UCSD-AML1 (cell line): ENCODE data around the gene EIF4E2.
A peak's percentile ranks its signal among the peaks of the same experiment; 100 is the strongest.

ENCODE experiments used
- DNase-seq: peaks from one replicate; lab custom pipeline; 2025; ENCODE audit not compliant: unreplicated experiment; lab: John Stamatoyannopoulos, UW

The EIF4E2 gene

DNA sequence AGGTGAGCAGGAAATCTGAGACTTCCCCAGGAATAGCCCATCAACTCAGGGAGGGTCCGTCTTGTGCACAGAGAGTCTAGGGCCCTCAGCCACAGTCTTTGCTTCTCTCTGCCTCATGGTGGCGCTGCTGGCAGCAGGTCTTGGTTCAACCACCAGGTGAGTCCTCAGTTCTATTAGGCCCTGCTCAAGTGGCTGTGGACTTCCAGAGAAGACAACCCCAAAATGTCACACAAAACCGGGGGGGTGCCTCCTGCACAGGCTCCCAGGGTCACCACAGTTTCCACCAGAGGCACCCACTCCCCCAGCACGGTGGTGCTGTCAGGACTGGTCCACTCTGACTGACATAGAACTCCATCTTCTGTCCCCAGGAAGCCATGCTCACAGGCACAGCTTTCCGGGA is 13.4 kb upstream of the EIF4E2 start:
- DNase-seq = no peak

DNA sequence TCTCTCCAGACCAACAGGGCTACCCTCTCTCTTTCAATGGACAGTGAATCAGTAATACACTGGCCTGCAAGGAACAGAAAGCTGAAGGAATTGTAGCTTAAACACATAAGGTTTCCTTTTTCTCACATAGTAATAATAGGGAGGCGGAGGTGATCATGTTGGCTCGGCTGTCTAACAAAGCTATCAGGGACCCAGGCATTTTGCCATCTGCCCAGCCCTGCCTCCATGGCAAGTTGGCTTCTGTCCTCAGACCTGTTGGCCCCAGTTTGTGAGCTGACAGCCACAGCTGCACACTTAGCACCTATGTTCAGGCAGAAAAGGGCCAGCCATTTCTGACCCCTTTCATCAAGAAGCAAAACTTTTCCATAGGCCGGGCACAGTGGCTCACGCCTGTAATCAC is 13.0 kb upstream of the EIF4E2 start:
- no peak for DNase-seq

GRCh38 chr2:232538671-232539070 is 11.8 kb upstream of the EIF4E2 start:
- DNase-seq = peak; percentile 51

GRCh38 chr2:232539298-232540231 is 10.9 kb upstream of the EIF4E2 start, which contains the start of gene CHRNG:
Gene CHRNG (plus strand): TSS chr2:232539692. CDS start chr2:232539748, 56 bp downstream.
- DNase-seq = no peak

DNA sequence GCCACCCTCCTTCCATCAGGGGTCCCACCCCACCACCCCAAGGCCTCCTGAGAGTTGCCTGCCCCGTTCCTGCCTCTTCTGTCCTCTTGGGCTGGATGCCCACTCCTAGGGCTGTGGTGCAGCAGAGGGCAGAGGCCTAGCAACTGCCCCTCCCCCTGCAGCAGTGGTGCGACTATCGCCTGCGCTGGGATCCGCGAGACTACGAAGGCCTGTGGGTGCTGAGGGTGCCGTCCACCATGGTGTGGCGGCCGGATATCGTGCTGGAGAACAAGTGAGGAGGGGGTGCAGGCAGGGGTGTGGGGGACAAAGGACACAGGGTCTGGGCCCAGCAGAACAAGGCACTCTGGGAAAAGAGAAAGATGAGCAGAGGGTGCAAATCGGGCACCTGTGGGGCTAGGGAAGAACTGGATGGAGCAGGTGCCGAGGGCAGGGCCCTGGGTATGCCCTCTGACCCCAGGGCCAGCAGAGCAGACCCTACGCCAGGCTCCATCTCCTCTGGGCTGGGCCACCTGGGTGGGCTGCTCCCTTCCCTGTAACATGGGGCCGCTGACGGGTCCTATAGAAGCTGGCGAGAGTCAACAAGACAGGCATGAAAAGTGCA is 9.9 kb upstream of the EIF4E2 start:
- no peak for DNase-seq

DNA sequence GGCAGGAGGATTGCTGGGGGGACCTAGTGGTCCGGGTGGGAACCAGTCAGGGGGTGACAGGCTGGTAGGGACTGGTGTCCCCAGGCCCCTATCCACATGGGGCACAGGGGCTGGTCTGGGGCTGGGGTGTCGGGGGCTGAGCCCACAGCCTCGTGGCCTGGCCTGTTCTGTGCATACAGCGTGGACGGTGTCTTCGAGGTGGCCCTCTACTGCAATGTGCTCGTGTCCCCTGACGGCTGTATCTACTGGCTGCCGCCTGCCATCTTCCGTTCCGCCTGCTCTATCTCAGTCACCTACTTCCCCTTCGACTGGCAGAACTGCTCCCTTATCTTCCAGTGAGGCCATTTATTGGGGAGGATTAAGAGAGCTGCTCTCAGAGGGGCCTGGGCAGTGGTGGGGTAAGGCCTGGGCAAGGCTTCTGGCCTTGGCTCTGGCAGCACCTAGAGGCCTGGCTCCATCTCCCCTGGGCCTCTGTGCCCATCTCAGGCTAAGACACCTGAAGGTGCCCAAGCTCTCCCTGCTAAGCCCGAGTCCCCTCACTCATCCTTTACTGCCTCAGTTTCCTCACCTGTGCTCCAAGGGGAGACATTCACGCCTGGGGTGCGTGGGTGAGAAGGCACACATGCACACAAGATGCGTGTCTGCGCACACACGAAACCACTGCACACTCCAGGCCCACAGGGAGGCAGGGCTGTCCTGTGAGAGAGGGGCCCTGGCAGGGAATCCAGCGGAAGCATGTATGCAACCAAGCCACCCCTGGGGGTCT is 9.1 kb upstream of the EIF4E2 start:
- peak; percentile 27 for DNase-seq

- no peak for DNase-seq
These were observed 8.4 kb upstream of the EIF4E2 start for GRCh38 chr2:232541961-232542714.

DNA sequence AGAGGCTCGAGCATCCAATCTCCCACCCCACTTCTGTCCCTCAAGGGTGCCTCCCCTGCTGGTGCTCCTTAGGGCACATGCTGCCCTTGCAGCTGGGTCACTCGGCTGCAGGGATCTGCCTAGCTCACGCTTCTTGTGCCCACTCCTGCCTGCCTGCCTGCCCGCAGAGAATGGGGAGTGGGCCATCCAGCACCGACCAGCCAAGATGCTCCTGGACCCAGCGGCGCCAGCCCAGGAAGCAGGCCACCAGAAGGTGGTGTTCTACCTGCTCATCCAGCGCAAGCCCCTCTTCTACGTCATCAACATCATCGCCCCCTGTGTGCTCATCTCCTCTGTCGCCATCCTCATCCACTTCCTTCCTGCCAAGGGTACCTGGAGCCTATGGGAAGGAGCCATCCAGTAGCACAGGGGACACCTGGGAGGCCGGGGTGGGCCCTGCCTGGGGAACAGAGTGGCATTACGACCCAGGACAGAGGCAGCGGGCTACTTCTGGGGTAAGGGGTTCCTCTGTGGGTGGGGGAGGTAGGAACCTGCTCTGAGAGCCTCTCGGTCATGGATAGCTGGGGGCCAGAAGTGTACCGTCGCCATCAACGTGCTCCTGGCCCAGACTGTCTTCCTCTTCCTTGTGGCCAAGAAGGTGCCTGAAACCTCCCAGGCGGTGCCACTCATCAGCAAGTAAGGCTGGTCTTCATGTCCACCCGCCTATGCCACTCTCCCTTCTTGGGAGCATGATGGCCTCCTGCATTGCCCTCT is 7.6 kb upstream of the EIF4E2 start:
- no peak for DNase-seq

DNA sequence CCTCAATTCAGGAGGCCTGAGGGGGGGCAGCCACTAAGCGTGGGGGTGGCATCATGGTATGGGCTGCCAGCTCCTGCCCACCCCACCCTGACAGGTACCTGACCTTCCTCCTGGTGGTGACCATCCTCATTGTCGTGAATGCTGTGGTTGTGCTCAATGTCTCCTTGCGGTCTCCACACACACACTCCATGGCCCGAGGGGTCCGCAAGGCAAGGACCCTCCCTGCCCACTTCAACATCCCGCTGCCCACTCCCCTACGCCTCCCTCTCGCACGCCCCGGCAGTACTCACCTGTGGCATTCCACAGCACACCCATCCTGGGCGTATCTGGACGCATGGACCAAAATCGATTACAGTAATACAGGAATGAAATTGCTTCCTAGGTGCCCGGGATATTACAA is 7.0 kb upstream of the EIF4E2 start:
- DNase-seq = no peak

DNA sequence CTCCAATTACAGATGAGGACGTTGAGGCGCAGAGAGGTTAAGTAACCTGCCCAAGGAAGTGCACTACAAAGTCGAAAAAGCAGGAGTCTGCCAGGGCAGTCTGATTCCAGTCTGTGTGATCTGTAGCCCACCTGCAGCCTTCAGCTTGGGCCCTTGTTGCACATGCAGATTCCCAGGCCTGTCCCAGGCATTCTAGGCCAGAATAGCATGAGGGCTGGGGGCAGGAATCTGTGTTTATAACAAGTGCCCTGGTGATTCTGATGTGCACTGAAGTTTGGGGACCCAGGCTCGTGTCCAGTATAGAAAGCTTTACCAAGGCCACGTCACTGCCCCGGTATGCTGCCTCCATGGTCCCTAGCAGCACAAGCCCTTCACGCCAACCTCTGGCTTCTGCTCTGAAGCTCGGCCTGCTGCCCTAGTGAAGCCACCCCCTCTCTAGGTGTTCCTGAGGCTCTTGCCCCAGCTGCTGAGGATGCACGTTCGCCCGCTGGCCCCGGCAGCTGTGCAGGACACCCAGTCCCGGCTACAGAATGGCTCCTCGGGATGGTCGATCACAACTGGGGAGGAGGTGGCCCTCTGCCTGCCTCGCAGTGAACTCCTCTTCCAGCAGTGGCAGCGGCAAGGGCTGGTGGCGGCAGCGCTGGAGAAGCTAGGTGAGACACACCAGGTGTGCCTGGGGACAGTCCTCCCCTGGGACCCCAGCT is 6.4 kb upstream of the EIF4E2 start:
- no peak for DNase-seq

DNA sequence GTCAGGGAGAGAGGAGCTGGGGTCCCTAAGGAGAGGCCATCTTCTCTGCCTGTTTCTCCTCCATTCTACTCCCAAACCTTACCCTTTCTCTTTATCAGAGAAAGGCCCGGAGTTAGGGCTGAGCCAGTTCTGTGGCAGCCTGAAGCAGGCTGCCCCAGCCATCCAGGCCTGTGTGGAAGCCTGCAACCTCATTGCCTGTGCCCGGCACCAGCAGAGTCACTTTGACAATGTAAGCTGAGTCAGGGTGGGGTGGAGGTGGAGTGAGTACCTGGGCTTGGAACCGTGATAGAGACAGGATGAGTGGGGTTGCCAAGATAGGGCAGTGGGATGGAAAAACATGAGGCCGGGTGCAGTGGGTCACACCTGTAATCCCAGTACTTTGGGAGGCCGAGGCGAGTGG is 5.8 kb upstream of the EIF4E2 start:
- no peak for DNase-seq

- no peak for DNase-seq
These were observed 4.7 kb upstream of the EIF4E2 start for GRCh38 chr2:232545511-232546375.

GRCh38 chr2:232547991-232548390 is 2.5 kb upstream of the EIF4E2 start:
- no peak for DNase-seq

DNA sequence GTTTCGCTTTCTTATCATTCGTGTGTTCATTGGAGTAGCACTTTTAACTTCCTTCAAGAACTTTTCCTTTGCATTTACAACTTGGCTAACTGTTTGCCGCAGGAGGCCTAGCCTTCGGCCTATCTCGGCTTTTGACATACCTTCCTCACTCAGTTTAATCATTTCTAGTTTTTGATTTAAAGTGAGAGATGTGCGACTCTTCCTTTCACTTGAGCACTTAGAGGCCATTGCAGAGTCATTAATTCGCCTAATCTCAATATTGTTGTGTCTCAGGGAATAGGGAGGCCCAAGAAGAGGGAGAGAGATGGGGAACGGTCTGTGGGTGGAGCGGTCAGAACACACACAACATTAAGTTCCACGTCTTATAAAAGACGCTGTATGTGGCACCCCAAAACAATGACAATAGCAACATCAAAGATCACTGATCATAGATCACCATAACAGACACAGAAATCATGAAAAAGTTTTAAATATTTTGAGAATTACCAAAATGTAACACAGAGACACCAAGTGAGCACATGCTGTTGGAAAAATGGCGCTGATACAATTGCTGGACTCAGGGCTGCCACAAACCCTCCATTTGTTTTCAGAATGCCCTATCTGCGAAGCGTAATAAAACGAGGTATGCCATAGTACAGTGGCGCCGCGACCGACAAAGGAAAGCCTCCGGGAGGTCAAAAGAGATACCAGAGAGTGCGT is 685 bp upstream of the EIF4E2 start:
- no peak for DNase-seq

DNA sequence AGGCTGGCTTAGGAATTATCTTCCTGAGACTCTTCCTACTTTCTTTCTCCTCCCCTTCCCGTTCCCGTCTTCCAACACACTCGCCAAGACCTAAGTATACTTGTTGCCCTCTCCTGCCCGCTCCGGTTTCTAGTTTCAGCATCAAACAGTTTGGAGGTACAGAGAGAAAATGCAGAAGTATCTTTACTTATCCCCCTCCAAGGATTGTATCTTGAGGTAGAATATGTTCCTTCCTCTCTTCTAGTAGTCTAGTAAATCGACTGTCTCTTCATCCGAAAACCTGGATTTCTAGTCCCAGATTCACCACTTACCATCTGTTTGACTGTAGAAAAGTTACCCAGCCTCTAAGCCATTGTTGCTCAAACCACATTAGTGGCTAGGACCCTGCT is 755 bp downstream of the EIF4E2 start:
- DNase-seq = no peak

GRCh38 chr2:232551776-232552175 is 1.3 kb downstream of the EIF4E2 start:
- DNase-seq = no peak

- DNase-seq = no peak
These were observed 5.9 kb downstream of the EIF4E2 start for GRCh38 chr2:232556426-232556825.

GRCh38 chr2:232562515-232563151 is 12.1 kb downstream of the EIF4E2 start:
- no peak for DNase-seq
